GM19238 (cell line): ENCODE data around the gene IL19.

Experiments
- DNase-seq: peaks from one replicate; pipeline ENCODE4 v3.0.0; 2011; ENCODE audit warnings: low spot score; ENCODE audit not compliant: insufficient read length

IL19 gene

GRCh38 chr1:206890125-206891060, 119.8 kb downstream of the IL19 start:
- DNase-seq: no peak

- no peak for DNase-seq
Observed at GRCh38 chr1:206891412-206891811, 120.8 kb downstream of the IL19 start.
